Stimulated activated CD8-positive, alpha-beta memory T cell treated with anti-CD3 and anti-CD28 coated beads, Interleukin-2, amount 100 ng/mL, for 1 hour (primary cell): Measurements from ENCODE around the gene TMCC3.
"Not testable (repeated sequence)": the region's sequence is repeated elsewhere in the genome, so short reads cannot be mapped to it uniquely, and the experiment has no call there.

Experiments
- DNase-seq, 2 donors: peaks; one replicate each; pipeline ENCODE4 v3.0.0-alpha.2; 2020; ENCODE audit warnings: low read depth in 2 of 2

The TMCC3 gene

DNA sequence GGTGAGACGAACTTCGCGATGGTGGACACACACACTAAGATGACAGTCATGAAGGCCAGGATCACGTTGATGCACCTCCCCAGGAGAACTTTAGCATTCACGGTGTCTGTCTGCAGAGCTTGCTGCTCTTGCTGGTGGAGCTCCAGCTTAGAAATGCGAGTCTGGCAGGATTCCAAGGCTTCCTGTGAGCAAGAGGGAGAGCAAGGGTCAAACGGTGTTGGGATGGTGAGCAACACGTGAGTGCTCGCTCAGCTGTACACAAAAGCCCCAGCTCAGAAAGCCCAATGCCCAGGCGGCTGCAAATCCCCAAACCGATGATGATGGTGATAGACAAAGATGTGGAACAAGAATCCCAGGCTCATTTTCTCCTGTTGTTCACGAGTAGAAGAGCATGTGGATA is 78.8 kb downstream of the TMCC3 start:
- no peak for DNase-seq

DNA sequence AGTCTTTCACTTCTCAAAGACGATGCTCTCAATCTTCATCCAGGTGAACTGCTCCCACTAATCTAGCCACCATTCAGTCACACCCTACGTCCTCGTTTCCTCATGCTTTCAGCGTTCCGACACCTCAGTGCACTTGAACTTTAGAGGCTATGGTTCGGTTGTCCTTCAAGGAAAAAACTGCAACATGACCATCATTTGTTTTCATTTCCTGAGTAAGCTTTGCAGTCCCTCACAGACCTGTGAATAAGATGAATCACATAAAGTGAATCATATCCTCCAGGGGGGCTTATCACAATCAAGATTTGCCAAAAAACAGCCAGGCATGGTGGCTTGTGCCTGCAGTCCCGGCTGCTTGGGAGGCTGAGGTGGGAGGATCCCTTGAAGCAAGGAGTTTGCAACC is 80.2 kb downstream of the TMCC3 start:
- DNase-seq: no peak

DNA sequence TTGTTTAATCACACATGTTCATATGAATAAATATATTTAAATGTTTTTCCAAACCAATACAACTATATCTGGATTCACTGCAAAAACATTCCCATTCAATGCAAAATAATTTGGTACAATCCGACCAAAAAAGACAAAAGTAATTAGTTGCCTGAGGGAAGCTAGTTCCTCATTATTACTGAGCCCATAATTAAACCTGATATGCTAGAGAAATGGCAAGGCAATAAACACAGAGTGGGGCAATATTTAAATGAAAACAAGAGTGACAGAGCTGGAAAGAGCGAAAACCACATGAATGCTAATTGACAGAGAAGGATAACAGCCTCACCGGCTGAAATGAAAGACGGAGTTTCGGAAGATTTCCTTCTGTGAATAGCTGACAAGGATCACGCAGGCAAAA is 82.6 kb downstream of the TMCC3 start:
- DNase-seq: no peak

DNA sequence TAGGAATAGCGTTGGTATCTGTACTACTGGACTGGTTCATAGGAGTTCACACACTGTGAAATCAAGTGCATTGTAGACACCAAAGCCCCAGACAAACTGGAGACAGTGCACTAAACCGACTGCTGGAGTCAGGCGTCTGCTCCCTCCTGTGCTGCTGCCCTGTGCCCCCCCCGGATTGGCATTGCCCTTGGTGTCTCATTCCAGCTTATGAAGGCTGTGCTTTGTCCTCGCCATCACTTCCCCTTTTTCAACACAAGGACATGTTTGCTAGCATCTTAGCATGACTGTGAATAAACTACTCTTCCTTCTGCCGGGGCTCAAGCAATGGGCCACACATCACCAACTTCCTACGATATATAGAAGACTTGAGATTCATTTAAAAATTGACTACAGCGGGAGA is 84.0 kb downstream of the TMCC3 start:
- DNase-seq: no peak

DNA sequence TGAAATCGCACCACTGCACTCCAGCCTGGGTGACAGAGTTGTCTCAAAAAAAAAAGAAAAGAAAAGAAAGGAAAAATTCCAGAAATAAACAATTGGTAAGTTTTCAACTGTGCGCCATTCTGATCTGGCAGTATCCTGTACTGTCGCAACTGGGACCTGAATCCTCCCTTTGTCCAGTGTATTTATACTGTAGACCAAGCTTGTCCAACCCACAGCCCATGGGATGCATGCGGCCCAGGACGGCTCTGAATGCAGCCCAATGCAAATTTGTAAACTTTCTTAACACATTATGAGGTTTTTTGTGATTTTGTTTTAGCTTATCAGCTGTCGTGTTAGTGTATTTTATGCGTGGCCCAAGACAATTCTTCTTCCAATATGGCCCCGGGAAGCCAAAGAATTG is 84.7 kb downstream of the TMCC3 start:
- DNase-seq: no peak

DNA sequence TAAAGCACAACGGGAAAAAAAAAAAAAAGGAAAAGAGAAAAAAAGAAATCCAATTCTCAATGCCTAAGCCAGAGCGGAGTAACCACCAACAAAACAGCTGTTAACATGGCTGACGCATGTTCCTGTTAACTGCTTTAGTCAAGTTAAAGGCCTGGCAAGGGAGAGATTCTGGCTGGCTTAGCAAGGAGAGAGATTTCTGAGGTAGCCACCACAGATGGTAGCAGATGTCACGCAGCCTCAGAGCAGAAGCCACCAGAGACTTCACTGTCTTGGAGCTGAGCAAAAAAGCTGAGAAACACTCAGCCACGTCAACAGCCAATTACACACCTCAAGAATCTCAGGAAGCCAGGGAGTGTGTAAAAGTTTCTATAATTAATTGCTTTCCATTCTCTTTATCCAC is 87.1 kb downstream of the TMCC3 start:
- DNase-seq: no peak

DNA sequence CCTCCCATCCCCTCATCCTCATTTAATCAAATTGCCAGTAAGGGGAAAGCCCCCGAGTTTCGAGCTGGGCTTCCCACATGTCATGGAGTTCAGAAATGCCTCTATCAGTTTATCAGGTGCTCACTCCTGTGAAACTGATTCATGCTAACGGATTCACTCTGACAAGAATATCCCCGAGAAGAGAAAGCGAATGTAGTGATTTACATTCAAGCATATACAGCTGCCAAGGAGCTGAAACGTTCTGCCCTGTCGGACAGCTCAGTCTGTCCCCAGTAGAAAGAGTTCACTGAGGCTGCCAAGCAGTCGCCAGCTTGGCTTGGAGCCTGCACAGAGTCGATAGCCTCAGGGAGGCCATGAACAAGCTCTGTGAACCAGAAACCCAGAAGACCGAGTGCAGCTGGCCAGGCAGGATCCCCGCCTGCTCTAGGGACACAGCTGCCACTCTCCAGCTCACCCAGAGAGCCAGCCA is 88.4 kb downstream of the TMCC3 start:
- no peak for DNase-seq

DNA sequence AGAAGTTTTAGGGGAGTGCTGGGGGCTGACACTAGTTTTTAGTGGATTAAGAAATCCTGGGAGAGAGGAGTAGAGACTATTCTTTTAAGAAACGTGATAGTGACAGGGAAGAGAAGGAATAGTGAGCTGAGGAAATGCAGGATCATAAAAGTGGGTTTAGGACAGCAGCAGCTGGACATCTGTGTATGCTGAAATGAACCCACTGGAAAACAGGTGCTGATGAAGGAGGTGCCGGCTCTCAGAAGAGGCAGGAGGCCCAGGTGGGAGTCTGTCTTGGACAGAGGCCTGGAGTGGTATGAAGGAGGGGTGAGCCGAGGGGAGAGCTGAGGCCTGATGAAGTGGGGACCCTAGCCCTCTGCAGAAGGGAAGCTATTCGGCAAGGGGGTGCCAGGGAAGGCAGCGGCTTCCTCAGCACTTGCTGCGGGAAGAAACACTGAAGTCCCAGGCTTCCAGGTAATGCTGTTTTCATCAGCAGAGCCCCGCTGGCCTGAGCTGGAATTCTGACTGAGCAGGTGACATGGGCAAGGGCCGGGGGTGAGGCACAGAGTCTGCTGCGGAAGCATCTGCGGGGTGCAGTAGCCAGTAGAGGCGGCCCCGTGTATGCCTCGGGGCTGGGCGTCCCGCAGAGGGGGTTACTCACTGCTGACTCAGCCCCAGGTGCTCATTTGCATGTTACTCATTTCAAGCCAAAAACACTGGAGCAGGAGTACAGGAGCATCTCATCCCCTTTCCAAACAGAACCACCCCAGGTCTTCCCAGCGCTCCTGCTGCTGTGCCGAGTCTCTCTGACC is 89.7 kb downstream of the TMCC3 start:
- no peak for DNase-seq

DNA sequence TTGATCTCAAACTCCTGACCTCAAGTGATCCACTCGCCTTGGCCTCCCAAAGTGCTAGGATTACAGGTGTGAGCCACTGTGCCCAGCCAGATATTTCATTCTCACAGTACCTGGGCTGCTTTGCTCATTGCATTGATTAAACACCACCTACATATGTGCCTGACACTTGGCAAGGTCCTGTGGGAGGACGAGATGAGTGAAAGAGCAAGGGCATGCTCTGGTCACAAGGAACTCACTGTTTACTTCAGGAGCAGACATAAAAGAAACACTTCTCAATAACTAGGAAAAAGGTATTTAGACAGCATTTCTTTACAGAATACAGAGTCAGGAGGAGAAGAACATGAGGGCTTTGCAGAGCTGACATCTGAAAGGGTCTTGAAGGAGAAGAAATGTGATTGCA is 91.7 kb downstream of the TMCC3 start:
- DNase-seq: no peak

DNA sequence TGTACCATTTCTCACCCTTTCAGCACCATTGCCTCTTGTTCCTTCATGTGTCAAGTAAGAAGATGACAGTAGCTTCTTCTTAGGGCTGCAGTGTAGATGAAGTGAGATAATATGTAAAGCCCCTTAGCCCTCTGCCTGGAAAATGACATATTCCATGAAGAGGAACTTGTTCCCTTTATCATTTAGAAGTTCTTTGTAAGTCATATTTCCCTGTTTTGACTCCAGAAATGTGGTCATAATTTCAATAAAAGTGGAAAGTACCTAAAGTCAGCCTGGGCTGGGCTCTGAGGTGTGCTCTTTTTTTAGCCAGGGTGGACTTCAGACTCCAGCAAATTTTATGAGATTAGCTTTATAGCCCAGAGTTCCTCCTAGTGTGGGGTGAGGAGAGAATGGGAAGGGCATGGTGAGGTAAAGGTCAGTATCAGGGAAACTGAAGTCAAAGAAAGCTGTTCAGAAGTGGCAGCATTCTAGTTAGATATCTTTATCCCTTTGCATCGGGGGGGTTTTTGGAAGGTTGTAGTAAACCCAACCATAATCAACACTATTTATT is 92.5 kb downstream of the TMCC3 start:
- DNase-seq: no peak

DNA sequence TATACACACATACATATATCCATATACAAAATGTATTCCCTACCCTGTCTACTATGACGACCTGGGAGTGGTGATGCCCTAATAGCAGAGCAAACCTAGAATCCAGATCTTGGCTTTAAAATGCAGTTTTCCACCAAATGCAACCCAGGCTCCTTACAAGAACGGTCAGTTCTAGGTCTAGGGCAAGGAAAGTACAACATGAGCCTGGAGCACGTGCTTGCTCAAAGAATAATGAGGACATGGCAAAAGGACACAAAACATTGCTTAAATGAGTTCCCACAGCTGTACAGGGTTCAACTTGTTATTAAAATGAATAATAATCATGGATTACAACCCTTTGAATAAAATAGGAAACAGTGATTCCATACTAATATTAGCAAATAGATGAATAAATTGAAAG is 94.7 kb downstream of the TMCC3 start:
- no peak for DNase-seq

DNA sequence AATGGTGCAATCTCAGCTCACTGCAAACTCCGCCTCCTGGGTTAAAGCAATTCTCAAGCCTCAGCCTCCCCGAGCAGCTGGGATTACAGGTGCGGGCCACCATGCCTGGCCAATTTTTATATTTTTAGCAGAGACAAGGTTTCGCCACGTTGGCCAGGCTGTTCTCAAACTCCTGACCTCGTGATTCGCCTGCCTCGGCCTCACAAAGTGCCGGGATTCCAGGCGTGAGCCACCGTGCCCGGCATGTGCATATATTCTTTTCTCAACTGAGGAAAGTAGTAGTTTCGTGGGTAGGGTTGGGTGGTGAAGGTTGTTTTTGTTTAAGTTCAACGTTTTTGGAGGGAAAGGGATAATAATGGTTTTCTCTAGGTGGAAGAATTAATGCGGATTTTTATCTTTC is 96.5 kb downstream of the TMCC3 start:
- no peak for DNase-seq

DNA sequence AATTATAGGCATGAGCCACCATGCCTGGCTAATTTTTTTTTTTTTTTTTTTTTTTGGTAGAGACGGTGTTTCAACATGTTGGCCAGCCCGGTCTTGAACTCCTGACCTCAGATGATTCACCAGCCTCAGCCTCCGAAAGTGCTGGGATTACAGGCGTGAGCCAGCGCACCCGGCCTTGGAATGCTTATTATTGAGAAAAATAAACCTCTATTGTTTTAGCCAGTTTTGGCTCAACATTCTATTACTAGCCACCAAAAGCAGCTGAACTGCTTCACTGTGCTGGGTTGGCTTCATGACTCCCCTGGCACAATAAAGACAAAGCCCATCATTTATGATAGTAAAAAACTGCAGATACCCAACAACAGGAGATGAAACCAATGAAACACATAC is 97.2 kb downstream of the TMCC3 start:
- DNase-seq: no peak

DNA sequence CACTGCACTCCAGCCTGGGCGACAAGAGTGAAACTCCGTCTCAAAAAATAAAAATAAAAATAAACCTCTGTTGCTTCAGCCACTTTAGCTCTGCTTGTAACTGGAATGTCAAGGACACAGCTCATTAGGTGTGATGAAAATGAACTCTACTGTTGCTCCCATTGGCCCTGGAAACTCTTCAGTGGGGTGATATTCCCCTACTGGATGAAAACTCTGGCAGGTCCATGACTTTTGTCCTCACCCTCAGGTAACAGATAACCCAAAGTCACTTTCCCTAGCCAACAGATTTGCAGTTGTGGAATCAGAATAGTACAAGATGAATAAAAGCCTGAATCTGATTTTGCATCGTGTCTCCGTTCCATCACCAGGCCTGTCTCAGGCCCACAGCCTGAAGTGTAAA is 98.5 kb downstream of the TMCC3 start:
- no peak for DNase-seq

DNA sequence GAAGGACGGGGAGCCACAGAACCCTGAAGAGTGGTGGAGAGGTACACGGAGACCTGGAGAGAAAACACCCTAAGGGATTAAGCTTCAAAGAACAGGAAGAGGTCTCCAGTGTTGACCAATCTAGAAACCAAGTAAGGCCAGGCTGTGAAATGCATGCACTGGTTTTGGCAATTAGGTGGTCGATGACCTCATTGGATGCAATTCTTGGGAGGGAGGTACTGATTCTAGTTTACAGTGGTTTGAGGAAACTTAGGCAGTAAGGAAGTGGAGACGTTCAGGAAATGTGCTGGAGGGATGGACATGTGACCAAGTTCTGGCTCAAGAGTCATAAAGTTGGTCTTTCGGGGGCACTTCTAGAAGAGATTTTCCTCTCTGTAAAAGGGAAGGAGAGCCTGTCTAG is 99.4 kb downstream of the TMCC3 start:
- no peak for DNase-seq

DNA sequence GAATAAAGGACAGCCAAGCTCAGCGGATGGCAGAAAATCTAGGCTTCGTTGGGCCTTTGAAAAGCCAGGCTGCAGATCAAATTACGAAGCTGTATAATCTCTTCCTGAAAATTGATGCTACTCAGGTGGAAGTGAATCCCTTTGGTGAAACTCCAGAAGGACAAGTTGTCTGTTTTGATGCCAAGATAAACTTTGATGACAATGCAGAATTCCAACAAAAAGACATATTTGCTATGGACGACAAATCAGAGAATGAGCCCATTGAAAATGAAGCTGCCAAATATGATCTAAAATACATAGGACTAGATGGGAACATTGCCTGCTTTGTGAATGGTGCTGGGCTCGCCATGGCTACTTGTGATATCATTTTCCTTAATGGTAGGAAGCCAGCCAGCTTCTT is 101.5 kb downstream of the TMCC3 start:
- DNase-seq: not testable (repeated sequence)

DNA sequence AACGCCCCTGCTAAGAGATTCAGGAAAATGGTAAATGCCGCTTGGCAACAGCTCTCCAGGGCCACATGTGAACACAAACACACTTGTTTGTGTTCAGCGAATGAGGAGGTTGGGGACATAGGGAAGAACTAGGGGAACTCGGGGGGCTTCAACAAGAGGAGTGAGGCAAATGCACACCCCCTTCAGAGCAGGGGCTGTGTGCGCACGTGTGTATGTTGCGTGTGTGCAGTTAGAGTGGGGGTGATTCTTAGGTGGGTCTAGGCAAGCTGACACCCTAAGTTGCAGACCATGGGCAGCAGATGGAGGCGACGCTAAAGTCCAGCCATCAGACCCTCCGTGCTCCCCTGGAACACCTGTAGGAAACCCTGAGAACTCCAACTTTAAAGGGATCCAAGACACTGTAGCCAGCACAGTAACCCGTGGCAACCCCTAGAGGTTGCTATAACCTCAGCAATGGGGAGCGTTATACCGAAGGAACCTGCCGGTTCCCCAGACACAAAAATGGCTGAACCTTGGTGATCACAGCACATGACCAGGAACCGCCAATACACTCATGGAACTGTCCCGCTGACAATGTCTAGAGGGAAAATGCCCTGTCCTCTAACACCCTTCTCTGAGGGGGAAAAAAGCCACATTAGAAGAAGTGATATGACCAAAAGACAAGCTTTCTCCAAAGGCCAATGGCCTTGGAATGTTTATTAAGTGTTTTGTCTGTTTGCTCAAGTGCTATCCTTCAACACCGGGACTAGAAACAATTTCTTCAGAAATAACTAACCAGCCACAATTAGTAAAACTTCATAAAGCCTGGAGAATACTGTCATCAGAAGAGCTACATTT is 104.2 kb downstream of the TMCC3 start:
- DNase-seq: no peak

DNA sequence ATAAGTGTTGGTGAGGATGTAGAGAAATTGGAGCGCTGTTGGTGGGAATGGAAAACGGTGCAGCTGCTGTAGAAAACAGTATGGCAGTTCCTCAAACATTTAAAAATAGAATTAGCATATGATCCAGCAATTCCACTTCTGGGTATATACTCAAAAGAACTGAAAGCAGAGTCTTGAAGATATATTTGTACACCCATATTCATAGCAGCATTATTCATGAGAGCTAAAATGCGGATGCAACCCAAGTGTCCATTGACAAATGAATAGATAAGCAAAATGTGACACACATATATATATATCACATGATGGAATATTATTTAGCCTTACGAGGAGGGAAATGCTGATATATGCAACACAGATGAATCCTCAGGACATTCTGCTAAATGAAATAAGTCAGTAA is 106.0 kb downstream of the TMCC3 start:
- DNase-seq: no peak

DNA sequence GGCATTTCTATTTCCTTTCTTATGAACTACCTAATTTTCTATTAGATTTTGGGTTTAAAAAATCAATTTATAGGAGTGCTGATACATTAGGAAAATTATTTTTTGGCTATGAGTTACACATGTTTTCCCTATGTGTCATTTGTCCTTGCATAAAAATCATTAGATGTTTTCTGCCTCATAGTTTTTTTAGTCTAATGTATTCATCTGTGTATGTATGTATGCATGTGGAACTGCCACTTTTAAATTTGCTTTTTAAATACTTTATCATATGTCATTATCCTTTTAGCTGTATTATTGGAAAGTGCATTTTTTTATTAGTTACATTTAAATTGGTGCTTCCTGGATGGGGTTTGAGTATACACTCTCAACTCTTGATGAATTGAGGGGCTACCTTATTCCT is 112.0 kb downstream of the TMCC3 start:
- DNase-seq: no peak

DNA sequence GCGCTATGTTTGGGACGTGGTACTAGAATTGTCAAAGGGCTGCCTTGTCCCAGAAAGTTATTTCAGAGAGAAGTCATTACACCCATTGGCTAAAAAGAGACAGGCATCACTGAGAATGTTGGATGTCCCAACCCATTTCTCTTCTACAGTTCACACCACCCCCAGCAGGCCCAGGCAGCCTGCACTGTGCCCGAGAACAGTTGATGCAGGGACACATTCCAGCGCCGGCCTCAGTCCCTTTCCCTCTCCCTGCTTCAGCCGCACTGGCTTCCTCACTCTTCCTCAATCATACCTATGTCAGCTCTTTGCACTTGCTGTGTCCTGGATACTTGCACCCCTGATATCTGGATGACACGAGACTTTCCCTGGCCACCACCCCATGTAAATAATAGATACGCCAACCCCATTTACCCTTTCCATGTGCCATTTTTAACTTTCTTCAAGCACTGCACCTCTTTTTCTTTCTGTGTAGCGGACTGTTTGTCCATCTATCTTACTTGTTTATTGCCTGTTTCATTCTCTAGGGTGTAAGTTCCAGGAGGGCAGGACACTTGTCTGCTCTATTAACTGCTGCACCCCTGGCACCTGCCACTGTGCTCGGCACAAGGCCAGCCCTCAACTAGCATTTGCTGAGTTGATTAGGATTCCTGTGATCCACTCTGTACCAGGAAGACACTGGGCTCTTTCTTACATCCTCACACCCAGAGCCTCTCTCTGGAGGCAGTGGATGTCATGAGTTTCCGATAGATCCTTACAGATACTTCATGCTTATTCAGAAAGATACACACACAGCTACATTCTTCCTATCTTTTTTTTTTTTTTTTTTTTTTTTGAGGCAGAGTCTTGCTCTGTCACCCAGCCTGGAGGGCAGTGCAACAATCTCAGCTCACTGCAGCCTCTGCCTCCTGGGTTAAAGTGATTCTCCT is 114.1 kb downstream of the TMCC3 start:
- no peak for DNase-seq

DNA sequence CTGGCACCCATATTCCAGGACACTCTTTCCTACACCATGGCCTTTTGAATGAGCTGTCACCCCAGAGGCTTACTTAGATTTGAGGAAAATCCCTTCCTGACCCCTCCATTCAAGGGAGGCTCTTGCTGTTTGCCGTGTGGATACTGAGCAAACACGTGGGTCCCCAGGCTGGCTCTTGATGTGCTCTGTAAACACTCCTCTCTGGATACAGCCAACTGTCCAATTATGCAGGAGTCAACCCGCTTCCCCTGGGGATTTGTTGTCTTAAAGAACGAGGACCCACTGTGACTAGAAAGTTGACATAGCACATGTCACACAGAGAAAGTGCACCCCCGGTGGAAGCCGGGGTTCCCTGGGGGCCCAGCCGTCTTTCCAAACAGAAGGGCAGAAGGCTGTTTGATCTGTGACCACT is 114.8 kb downstream of the TMCC3 start:
- DNase-seq: no peak
